Gastrocnemius medialis (tissue), 4 donors: ENCODE data around the gene EPHA2. TPM values are rescaled to one million over a fixed set of nuclear protein-coding genes. Genes with fewer than 3 reads are reported as not detected.

Experiments
- ATAC-seq, 2 donors: fragments of 150-250 bp; one replicate each; pipeline ENCODE4 v1.9.1; 2016
- DNase-seq, 2 donors: peaks; one replicate each; pipeline ENCODE4 v3.0.0-alpha.2; 2019
- H3K27ac ChIP-seq, 4 donors: fragments of 200-600 bp; sonication (generic); 1 replicate in 1 of 4; 2 replicates in 3 of 4; pipeline ENCODE4 v1.5.1; 2016 to 2018; ENCODE audit warnings: mild to moderate bottlenecking in 2 of 4, moderate library complexity in 1 of 4
- H3K27me3 ChIP-seq, 3 donors: fragments of 200-600 bp; sonication (generic) in 2 of 3; 1 replicate in 1 of 3; 2 replicates in 2 of 3; pipeline versions ENCODE4 v1.5.1 to v1.6.0; 2016 to 2019; ENCODE audit warnings: mild to moderate bottlenecking in 1 of 3, moderate library complexity in 1 of 3
- H3K36me3 ChIP-seq, 2 donors: fragments of 200-600 bp; sonication (generic) in 1 of 2; one replicate each; pipeline ENCODE4 v1.5.1; 2017 to 2018
- H3K4me1 ChIP-seq, 2 donors: fragments of 200-600 bp; sonication (generic) in 1 of 2; one replicate each; pipeline ENCODE4 v1.5.1; 2016 to 2017; ENCODE audit warnings: mild to moderate bottlenecking in 2 of 2
- H3K4me3 ChIP-seq, 4 donors: fragments of 200-600 bp; sonication (generic) in 3 of 4; 1 replicate in 1 of 4; 2 replicates in 3 of 4; pipeline ENCODE4 v1.5.1; 2016 to 2019; ENCODE audit warnings: mild to moderate bottlenecking in 2 of 4
- H3K9me3 ChIP-seq, 3 donors: fragments of 200-600 bp; sonication (generic) in 2 of 3; 1 replicate in 1 of 3; 2 replicates in 2 of 3; pipeline ENCODE4 v1.5.1; 2016 to 2019
- CTCF ChIP-seq, 5 experiments: fragments of 450-650 bp in 3 of 5; fragments of 200-600 bp in 2 of 5; sonication (generic) in 2 of 5; IDR thresholded peaks in 4 of 5; conservative IDR thresholded peaks in 1 of 5; 1 replicate in 4 of 5; 2 replicates in 1 of 5; pipeline ENCODE4 v1.5.1; 2016 to 2019; ENCODE audit warnings: antibody characterized with exemption in 5 of 5, mild to moderate bottlenecking in 3 of 5, moderate library complexity in 3 of 5
- POLR2A ChIP-seq, 2 donors: fragments of 450-650 bp; IDR thresholded peaks; one replicate each; pipeline ENCODE4 v1.6.1; 2017; ENCODE audit warnings: antibody characterized with exemption in 2 of 2, mild to moderate bottlenecking in 2 of 2, moderate library complexity in 2 of 2
- in situ Hi-C, 4 donors: fragments of 200-750 bp; cut with MboI; loops; one replicate each; pipeline versions ENCODE4 v1.15.0 to v1.8.0; 2017; ENCODE audit warnings: low sequenced_read_pairs in 4 of 4
- intact Hi-C: fragments of 100-400 bp; cut with DNase I; formaldehyde crosslinking; loops from one replicate; pipeline ENCODE4 v1.15.1; 2023; ENCODE audit warnings: low total_unique reads
- total RNA-seq, 4 donors: library from RNA; depleted of rRNA; stranded (reverse); fragments of >200 nt; gene quantifications; one replicate each; pipeline versions ENCODE4 v1.1.0 to v1.2.3, GENCODE V29; 2016

The EPHA2 gene
- total RNA-seq, 4 donors from 2014 or later = 1.2 to 6.4 (median 2.9) TPM

DNA sequence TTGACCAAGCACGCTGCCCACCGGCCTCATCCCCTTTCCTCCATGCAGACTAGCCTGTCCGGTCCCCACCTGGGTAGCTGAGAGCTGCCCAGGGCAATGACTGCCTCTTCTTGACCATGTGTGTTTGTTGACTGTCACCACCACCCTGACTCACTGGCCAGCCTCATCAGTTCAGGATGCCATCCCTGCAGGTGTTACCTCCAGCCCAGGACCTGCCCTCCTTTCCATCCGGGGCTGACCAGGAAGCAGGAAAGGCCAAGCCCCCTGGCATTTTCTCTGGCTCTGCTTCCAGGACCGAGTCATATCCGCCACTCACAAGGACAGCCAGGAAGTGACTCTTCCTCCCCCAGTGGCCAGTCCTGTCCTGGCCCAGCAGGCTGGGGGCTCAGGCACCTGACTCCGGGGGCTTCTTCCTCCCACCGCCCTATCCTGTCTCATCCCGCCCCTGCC, 17.1 kb downstream of the EPHA2 start:
- Histone ChIP-seq H3K27me3 (no peaks in the 10 kb centered on the region), H3K27ac (peak overlapping the region in 3 of 4 donors; percentile 27 to 54 (median 45)), H3K9me3 (no peaks in the 10 kb centered on the region), H3K36me3 (no peaks in the 10 kb centered on the region), H3K4me1 (peaks cover 0 to 9% of the 10 kb centered on the region in 2 donors), H3K4me3 (no peak overlapping the region)
- TF ChIP-seq POLR2A (IDR thresholded peaks at IDR 0.05) (no peak), CTCF (IDR thresholded peaks at IDR 0.05 in 4 of 5, conservative IDR thresholded peaks at IDR 0.05 in 1 of 5) (no peak)
- in situ Hi-C loops (no loop called here), intact Hi-C loops (no loop called here)
- peak in 1 of 2 donors; percentile 35 for ATAC-seq
- DNase-seq = no peak

- Histone ChIP-seq H3K27me3 (no peaks in the 10 kb centered on the region), H3K9me3 (no peaks in the 10 kb centered on the region), H3K4me3 (no peak overlapping the region), H3K4me1 (peaks cover 0 to 9% of the 10 kb centered on the region in 2 donors), H3K36me3 (no peaks in the 10 kb centered on the region), H3K27ac (peak overlapping the region in 1 of 4 donors; percentile 45)
- in situ Hi-C loops (no loop called here), intact Hi-C loops (no loop called here)
- ATAC-seq (no peak), DNase-seq (no peak)
- TF ChIP-seq POLR2A (IDR thresholded peaks at IDR 0.05) = no peak
- TF ChIP-seq CTCF (IDR thresholded peaks at IDR 0.05 in 4 of 5, conservative IDR thresholded peaks at IDR 0.05 in 1 of 5) = no peak
Measured at GRCh38 chr1:16137890-16138467, 17.9 kb downstream of the EPHA2 start.

DNA sequence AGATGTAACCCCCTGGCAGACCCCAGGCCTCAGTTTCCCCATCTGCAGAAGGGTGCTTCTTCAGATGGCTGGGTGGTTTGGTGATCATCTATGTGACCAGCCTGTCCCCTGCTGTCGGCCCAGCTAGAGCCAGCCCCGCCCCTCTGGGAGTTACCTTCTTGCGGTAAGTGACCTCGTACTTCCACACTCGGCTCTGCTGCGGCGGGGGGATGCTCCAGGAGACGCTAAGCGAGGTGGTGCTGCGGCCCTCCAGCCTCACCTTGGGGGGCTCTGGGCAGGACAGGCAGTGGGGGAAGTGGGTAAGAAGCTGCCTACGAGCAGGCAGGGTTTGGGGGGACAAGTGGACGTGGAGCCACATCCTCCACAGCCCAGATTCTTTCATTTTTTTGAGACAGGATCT, 20.4 kb downstream of the EPHA2 start:
- no peaks in the 10 kb centered on the region for H3K27me3 ChIP-seq
- H3K4me1 ChIP-seq = no peaks in the 10 kb centered on the region
- H3K9me3 ChIP-seq = no peaks in the 10 kb centered on the region
- intact Hi-C loops = no loop called here
- H3K27ac ChIP-seq = no peak overlapping the region
- TF ChIP-seq CTCF (IDR thresholded peaks at IDR 0.05 in 4 of 5, conservative IDR thresholded peaks at IDR 0.05 in 1 of 5) = no peak
- no peak for TF ChIP-seq POLR2A (IDR thresholded peaks at IDR 0.05)
- ATAC-seq (no peak), DNase-seq (no peak)
- H3K36me3 ChIP-seq = no peaks in the 10 kb centered on the region
- no peak overlapping the region for H3K4me3 ChIP-seq
- in situ Hi-C loops = no loop called here

- no peak for TF ChIP-seq POLR2A (IDR thresholded peaks at IDR 0.05)
- TF ChIP-seq CTCF (IDR thresholded peaks at IDR 0.05 in 4 of 5, conservative IDR thresholded peaks at IDR 0.05 in 1 of 5) = no peak
- H3K9me3 ChIP-seq = no peaks in the 10 kb centered on the region
- H3K4me1 ChIP-seq = no peaks in the 10 kb centered on the region
- intact Hi-C loops (no loop called here), in situ Hi-C loops (no loop called here)
- no peaks in the 10 kb centered on the region for H3K36me3 ChIP-seq
- H3K27me3 ChIP-seq = no peaks in the 10 kb centered on the region
- ATAC-seq (no peak), DNase-seq (no peak)
- no peak overlapping the region for H3K27ac ChIP-seq
- H3K4me3 ChIP-seq = no peak overlapping the region
Measured at GRCh38 chr1:16134906-16135305, 21.0 kb downstream of the EPHA2 start.
